Mesendoderm (in vitro differentiated cells): ENCODE measurements around the gene TMEM17.

Source experiments
- DNase-seq: peaks from one replicate; pipeline ENCODE4 v3.0.0; 2013
- H2AK5ac ChIP-seq: 2 replicates; pipeline ENCODE4 v1.6.1; 2013; ENCODE audit warnings: low read length, inconsistent platforms
- H2BK120ac ChIP-seq: 2 replicates; pipeline ENCODE4 v1.6.1; 2013; ENCODE audit warnings: low read depth, mild to moderate bottlenecking, low read length, moderate library complexity, mixed read lengths
- H2BK15ac ChIP-seq: replicated peaks from 2 replicates; pipeline ENCODE4 v1.6.1; 2013; ENCODE audit warnings: low read depth, mild to moderate bottlenecking, moderate library complexity
- H2BK5ac ChIP-seq: 2 replicates; pipeline ENCODE4 v1.6.1; 2013; ENCODE audit warnings: low read length, inconsistent platforms
- H3K18ac ChIP-seq: 2 replicates; pipeline ENCODE4 v1.6.1; 2013; ENCODE audit warnings: mild to moderate bottlenecking, low read length, mixed read lengths
- H3K23ac ChIP-seq: one replicate; pipeline ENCODE4 v1.6.1; 2013; ENCODE audit warnings: low read length
- H3K27ac ChIP-seq: 2 replicates; pipeline ENCODE4 v1.5.1; 2013; ENCODE audit warnings: low read depth, mild to moderate bottlenecking, inconsistent platforms, low read length, moderate library complexity
- H3K27me3 ChIP-seq: 2 replicates; pipeline ENCODE4 v1.6.1; 2013; ENCODE audit warnings: low read length, control low read depth, mild to moderate bottlenecking, inconsistent platforms; ENCODE audit not compliant: insufficient read depth, poor library complexity
- H3K36me3 ChIP-seq: 2 replicates; pipeline ENCODE4 v1.6.1; 2013; ENCODE audit warnings: low read length, inconsistent platforms; ENCODE audit not compliant: control insufficient read depth, insufficient read depth
- H3K4ac ChIP-seq: one replicate; pipeline ENCODE4 v1.6.1; 2013; ENCODE audit warnings: low read depth, mild to moderate bottlenecking, low read length, moderate library complexity
- H3K4me1 ChIP-seq: 2 replicates; pipeline ENCODE4 v1.6.1; 2013; ENCODE audit warnings: low read depth, low read length, inconsistent platforms; ENCODE audit not compliant: control insufficient read depth
- H3K4me2 ChIP-seq: 2 replicates; pipeline ENCODE4 v1.6.1; 2013; ENCODE audit warnings: low read length
- H3K4me3 ChIP-seq: 2 replicates; pipeline ENCODE4 v1.5.1; 2013; ENCODE audit warnings: mild to moderate bottlenecking, low read length
- H3K56ac ChIP-seq: one replicate; pipeline ENCODE4 v1.6.1; 2013; ENCODE audit warnings: low read length
- H3K79me1 ChIP-seq: 2 replicates; pipeline ENCODE4 v1.6.1; 2013; ENCODE audit warnings: low read length, inconsistent platforms
- H3K79me2 ChIP-seq: 2 replicates; pipeline ENCODE4 v1.6.1; 2013; ENCODE audit warnings: mild to moderate bottlenecking, low read length; ENCODE audit not compliant: control insufficient read depth, insufficient read depth
- H3K9ac ChIP-seq: 2 replicates; pipeline ENCODE4 v1.6.1; 2013; ENCODE audit warnings: low read length, inconsistent platforms
- H4K5ac ChIP-seq: one replicate; pipeline ENCODE4 v1.6.1; 2013; ENCODE audit warnings: low read length
- H4K8ac ChIP-seq: one replicate; pipeline ENCODE4 v1.6.1; 2013; ENCODE audit warnings: low read depth, mild to moderate bottlenecking, control low read depth, low read length, moderate library complexity
- WGBS: extraction: QIAGEN DNeasy Blood & Tissue Kit; methylation state at CpG from one replicate; pipeline ENCODE4 v1.1.7; 2013; ENCODE audit warnings: low lambda C conversion rate, missing lambda C conversion rate; ENCODE audit not compliant: insufficient coverage; ENCODE audit errors: extremely low coverage; 5-methylcytosine and 5-hydroxymethylcytosine counted together

TMEM17 gene

GRCh38 chr2:62471404-62471803 is 34.6 kb downstream of the TMEM17 start:
- Histone ChIP-seq H3K4me1 (peaks cover 9% of the 10 kb centered on the region), H3K79me2 (no peaks in the 10 kb centered on the region), H3K9ac (no peak overlapping the region), H4K8ac (no peak overlapping the region), H3K4me3 (no peak overlapping the region), H3K4me2 (no peak overlapping the region), H4K5ac (no peak overlapping the region), H3K23ac (no peak overlapping the region), H3K56ac (no peak overlapping the region), H3K27ac (no peak overlapping the region), H3K36me3 (no peaks in the 10 kb centered on the region), H3K18ac (no peak overlapping the region), H2AK5ac (no peak overlapping the region), H3K79me1 (no peaks in the 10 kb centered on the region), H2BK120ac (no peak overlapping the region), H3K27me3 (no peaks in the 10 kb centered on the region), H2BK15ac (no peak overlapping the region), H2BK5ac (no peak overlapping the region), H3K4ac (no peak overlapping the region)
- WGBS: no CpG with 5 or more reads among the region's 2 CpGs
- DNase-seq: no peak

DNA sequence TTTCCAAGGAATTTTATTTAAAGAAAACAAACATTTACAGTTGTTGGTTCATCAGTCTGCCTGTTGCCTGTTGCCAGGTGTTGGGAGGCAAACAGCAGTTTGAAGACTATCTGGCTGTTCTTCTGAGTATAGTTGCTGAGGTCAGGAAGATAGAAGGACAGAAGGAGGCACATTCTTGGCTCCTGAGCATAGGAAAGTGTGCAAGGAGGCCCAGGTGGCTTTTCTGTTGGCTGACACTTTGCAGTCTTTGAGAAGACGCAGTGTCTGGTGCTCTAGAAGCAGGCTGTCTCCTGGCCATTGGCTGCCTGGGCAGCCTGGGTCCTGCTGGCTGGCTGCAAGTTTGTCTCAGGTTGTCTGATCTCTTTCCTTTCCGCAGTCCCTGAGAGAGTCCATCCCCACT is 36.4 kb downstream of the TMEM17 start:
- H3K79me2 ChIP-seq: no peaks in the 10 kb centered on the region
- H3K79me1 ChIP-seq: no peaks in the 10 kb centered on the region
- H3K23ac ChIP-seq: no peak overlapping the region
- no peak overlapping the region for H3K18ac ChIP-seq
- no peak overlapping the region for H3K4me3 ChIP-seq
- no peak overlapping the region for H3K4ac ChIP-seq
- H3K36me3 ChIP-seq: no peaks in the 10 kb centered on the region
- no peaks in the 10 kb centered on the region for H3K27me3 ChIP-seq
- H2AK5ac ChIP-seq: no peak overlapping the region
- no CpG with 5 or more reads among the region's 2 CpGs for WGBS
- H3K9ac ChIP-seq: no peak overlapping the region
- H2BK15ac ChIP-seq: no peak overlapping the region
- no peak overlapping the region for H3K27ac ChIP-seq
- H4K8ac ChIP-seq: no peak overlapping the region
- H2BK120ac ChIP-seq: no peak overlapping the region
- no peak overlapping the region for H4K5ac ChIP-seq
- H3K4me1 ChIP-seq: peaks cover 3% of the 10 kb centered on the region
- no peak overlapping the region for H3K56ac ChIP-seq
- no peak overlapping the region for H2BK5ac ChIP-seq
- DNase-seq: no peak
- no peak overlapping the region for H3K4me2 ChIP-seq

- Histone ChIP-seq H3K4me3 (no peak overlapping the region), H3K56ac (no peak overlapping the region), H3K4me2 (no peak overlapping the region), H3K4ac (no peak overlapping the region), H3K23ac (no peak overlapping the region), H3K18ac (no peak overlapping the region), H2AK5ac (no peak overlapping the region), H3K79me1 (no peaks in the 10 kb centered on the region), H3K4me1 (peaks cover 1% of the 10 kb centered on the region), H2BK120ac (no peak overlapping the region), H3K79me2 (no peaks in the 10 kb centered on the region), H2BK15ac (no peak overlapping the region), H4K5ac (no peak overlapping the region), H3K27me3 (no peaks in the 10 kb centered on the region), H3K27ac (no peak overlapping the region), H2BK5ac (no peak overlapping the region), H3K36me3 (no peaks in the 10 kb centered on the region), H4K8ac (no peak overlapping the region), H3K9ac (no peak overlapping the region)
- no peak for DNase-seq
- no CpG with 5 or more reads among the region's 1 CpG for WGBS
These were observed 36.9 kb downstream of the TMEM17 start for GRCh38 chr2:62469114-62469513.

GRCh38 chr2:62467475-62468321 is 38.3 kb downstream of the TMEM17 start:
- H3K9ac ChIP-seq: no peak overlapping the region
- no peak overlapping the region for H3K4ac ChIP-seq
- no peaks in the 10 kb centered on the region for H3K36me3 ChIP-seq
- H3K56ac ChIP-seq: no peak overlapping the region
- no peak overlapping the region for H3K4me2 ChIP-seq
- H3K18ac ChIP-seq: no peak overlapping the region
- no peak overlapping the region for H2BK120ac ChIP-seq
- H3K27ac ChIP-seq: no peak overlapping the region
- H3K27me3 ChIP-seq: no peaks in the 10 kb centered on the region
- H2BK5ac ChIP-seq: no peak overlapping the region
- peaks cover 1% of the 10 kb centered on the region for H3K4me1 ChIP-seq
- H2BK15ac ChIP-seq: no peak overlapping the region
- no CpG with 5 or more reads among the region's 8 CpGs for WGBS
- H4K5ac ChIP-seq: no peak overlapping the region
- H3K79me1 ChIP-seq: no peaks in the 10 kb centered on the region
- no peak overlapping the region for H3K23ac ChIP-seq
- no peak overlapping the region for H2AK5ac ChIP-seq
- H4K8ac ChIP-seq: no peak overlapping the region
- H3K4me3 ChIP-seq: no peak overlapping the region
- peak; percentile 42 for DNase-seq
- no peaks in the 10 kb centered on the region for H3K79me2 ChIP-seq

DNA sequence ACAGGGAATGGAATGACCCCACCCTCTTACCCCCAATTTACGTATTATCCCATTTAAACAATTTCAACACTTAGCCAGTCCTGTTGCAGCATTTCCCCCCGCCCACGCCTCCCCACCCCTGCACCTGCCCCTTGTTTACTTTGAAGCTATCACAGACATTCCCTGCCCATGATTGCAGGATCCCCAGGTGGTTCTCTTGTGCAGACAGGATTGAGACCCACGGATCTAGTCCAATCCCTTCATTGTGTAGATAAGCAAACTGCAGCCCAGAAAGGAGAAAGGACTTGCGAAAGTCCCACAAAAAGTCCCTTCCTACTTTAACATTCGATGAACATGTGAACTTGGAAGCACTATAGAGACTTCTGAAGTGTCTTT is 38.9 kb downstream of the TMEM17 start:
- Histone ChIP-seq H2BK5ac (no peak overlapping the region), H3K9ac (no peak overlapping the region), H3K18ac (no peak overlapping the region), H3K79me2 (no peaks in the 10 kb centered on the region), H3K4me3 (no peak overlapping the region), H3K56ac (no peak overlapping the region), H3K27me3 (no peaks in the 10 kb centered on the region), H4K8ac (no peak overlapping the region), H2BK15ac (no peak overlapping the region), H3K27ac (no peak overlapping the region), H3K4me1 (peaks cover 1% of the 10 kb centered on the region), H2AK5ac (no peak overlapping the region), H3K23ac (no peak overlapping the region), H2BK120ac (no peak overlapping the region), H3K4me2 (no peak overlapping the region), H3K79me1 (no peaks in the 10 kb centered on the region), H4K5ac (no peak overlapping the region), H3K4ac (no peak overlapping the region), H3K36me3 (no peaks in the 10 kb centered on the region)
- no peak for DNase-seq
- WGBS: no CpG with 5 or more reads among the region's 6 CpGs

DNA sequence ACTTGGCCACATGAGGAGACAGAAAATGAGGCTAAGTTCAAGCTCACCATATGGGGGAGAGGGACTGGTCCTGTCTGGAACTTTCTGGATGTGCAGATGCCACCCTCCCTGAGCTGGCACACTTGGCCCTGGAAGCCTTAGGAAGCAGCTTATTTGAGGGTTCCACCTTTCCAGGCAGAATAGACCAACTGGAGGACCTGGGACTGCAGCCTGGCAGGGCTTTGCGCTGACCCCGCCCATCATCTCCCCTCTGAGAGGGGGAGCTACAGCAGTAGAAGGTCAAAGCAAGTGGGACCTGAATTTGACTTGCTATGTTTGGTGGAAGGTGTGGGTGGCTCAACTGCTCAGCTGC is 39.5 kb downstream of the TMEM17 start:
- WGBS: no CpG with 5 or more reads among the region's 2 CpGs
- H2BK15ac ChIP-seq: no peak overlapping the region
- H3K79me2 ChIP-seq: no peaks in the 10 kb centered on the region
- no peak overlapping the region for H3K18ac ChIP-seq
- no peak overlapping the region for H2BK5ac ChIP-seq
- no peak overlapping the region for H4K8ac ChIP-seq
- no peaks in the 10 kb centered on the region for H3K27me3 ChIP-seq
- no peak overlapping the region for H3K9ac ChIP-seq
- no peak overlapping the region for H3K4me2 ChIP-seq
- DNase-seq: no peak
- no peak overlapping the region for H4K5ac ChIP-seq
- no peak overlapping the region for H2BK120ac ChIP-seq
- H3K56ac ChIP-seq: no peak overlapping the region
- H3K4me1 ChIP-seq: peaks cover 1% of the 10 kb centered on the region
- H3K79me1 ChIP-seq: no peaks in the 10 kb centered on the region
- H3K27ac ChIP-seq: no peak overlapping the region
- H3K36me3 ChIP-seq: no peaks in the 10 kb centered on the region
- no peak overlapping the region for H3K4me3 ChIP-seq
- no peak overlapping the region for H2AK5ac ChIP-seq
- H3K23ac ChIP-seq: no peak overlapping the region
- no peak overlapping the region for H3K4ac ChIP-seq
